ENCODE data around the gene VDAC2.

GRCh38 chr10:75186310-75186709, 24.3 kb upstream of the VDAC2 start:
- no peak for TF ChIP-seq CTCF (IDR thresholded peaks at IDR 0.05)
- no peak for TF ChIP-seq POLR2A (IDR thresholded peaks at IDR 0.05)
